ENCODE results near the gene TRAPPC3L. TPM values are rescaled to one million over a fixed set of nuclear protein-coding genes. Genes with fewer than 3 reads are reported as not detected.

The TRAPPC3L gene
- total RNA-seq, 1 donor from 2014 or later = not detected

DNA sequence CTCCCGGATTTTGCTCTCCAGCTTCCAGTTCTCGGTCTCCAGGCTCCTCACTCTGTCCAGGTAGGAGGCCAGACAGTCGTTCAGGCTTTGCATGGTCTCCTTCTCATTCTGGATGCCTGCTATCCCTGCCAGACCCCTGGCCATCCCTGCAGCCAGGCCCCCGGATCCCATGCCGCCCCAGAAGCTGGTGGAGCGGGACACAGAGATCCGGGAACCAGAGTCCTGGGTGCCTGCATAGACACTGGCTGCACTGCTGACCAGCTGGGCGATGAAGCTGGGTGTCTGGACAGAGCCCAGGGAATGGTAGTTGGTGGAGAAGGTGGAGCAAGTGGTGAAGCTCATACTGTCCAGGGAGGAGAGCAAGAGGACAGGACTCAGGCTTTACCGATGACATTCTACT lies 87.2 kb downstream of the TRAPPC3L start:
- Histone ChIP-seq H3K36me3 (no peaks in the 10 kb centered on the region), H3K4me1 (peaks cover 14% of the 10 kb centered on the region), H3K27ac (replicated peaks) (no peak overlapping the region), H3K9me3 (replicated peaks) (no peaks in the 10 kb centered on the region), H3K4me3 (no peak overlapping the region), H3K27me3 (ENCODE audit: low read depth) (no peaks in the 10 kb centered on the region)
- intact Hi-C loops (cut with micrococcal nuclease) = no loop called here
- TF ChIP-seq, protein P1, sequence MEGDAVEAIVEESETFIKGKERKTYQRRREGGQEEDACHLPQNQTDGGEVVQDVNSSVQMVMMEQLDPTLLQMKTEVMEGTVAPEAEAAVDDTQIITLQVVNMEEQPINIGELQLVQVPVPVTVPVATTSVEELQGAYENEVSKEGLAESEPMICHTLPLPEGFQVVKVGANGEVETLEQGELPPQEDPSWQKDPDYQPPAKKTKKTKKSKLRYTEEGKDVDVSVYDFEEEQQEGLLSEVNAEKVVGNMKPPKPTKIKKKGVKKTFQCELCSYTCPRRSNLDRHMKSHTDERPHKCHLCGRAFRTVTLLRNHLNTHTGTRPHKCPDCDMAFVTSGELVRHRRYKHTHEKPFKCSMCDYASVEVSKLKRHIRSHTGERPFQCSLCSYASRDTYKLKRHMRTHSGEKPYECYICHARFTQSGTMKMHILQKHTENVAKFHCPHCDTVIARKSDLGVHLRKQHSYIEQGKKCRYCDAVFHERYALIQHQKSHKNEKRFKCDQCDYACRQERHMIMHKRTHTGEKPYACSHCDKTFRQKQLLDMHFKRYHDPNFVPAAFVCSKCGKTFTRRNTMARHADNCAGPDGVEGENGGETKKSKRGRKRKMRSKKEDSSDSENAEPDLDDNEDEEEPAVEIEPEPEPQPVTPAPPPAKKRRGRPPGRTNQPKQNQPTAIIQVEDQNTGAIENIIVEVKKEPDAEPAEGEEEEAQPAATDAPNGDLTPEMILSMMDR (IDR thresholded peaks at IDR 0.05; ENCODE audit: borderline replicate concordance) = no peak
- DNase-seq = no peak

DNA sequence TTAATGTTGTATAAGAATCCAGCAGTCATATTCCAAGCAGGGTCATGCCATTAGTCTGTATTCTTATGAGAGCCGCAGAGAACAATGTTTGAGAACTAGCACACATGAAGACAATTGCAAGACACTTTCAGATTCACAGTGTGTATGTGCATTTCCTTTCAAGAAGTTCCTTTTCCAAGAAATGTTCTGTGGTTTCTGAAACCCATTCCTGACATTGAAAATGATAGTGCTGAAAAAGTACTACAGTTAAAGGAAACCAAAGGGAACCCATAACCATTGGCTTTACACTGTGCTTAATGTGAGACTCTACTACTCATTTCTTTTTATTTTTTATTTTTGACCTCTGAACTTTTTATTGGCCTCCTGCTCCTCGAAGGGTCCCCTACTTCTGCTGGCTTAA lies 88.6 kb downstream of the TRAPPC3L start:
- DNase-seq = no peak
- intact Hi-C loops (cut with micrococcal nuclease) = no loop called here
- H3K4me1 ChIP-seq = peaks cover 7% of the 10 kb centered on the region
- no peaks in the 10 kb centered on the region for H3K9me3 ChIP-seq (replicated peaks)
- H3K27me3 ChIP-seq (ENCODE audit: low read depth) = no peaks in the 10 kb centered on the region
- H3K36me3 ChIP-seq = no peaks in the 10 kb centered on the region
- no peak overlapping the region for H3K4me3 ChIP-seq
- no peak overlapping the region for H3K27ac ChIP-seq (replicated peaks)
- TF ChIP-seq, protein P1 (IDR thresholded peaks at IDR 0.05; ENCODE audit: borderline replicate concordance) = no peak

DNA sequence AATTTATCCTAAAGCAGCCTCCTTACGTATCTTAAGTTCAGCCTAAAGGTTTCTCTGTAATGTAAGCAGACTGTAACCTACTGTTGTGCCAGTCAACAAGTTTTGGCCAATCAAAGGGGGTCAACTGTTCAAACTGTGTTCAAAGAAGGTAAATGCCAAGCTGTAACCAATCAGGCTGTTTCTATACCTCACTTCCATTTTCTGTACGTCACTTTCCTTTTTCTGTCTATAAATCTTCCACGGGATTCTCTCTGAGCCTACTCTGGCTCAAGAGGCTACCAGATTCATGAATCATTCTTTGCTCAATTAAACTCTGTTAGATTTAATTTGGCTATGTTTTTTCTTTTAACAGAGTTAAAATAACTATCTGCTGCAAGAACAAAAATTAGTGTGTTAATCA lies 89.4 kb downstream of the TRAPPC3L start:
- no peaks in the 10 kb centered on the region for H3K9me3 ChIP-seq (replicated peaks)
- H3K27ac ChIP-seq (replicated peaks) = no peak overlapping the region
- no peaks in the 10 kb centered on the region for H3K27me3 ChIP-seq (ENCODE audit: low read depth)
- no peaks in the 10 kb centered on the region for H3K36me3 ChIP-seq
- intact Hi-C loops (cut with micrococcal nuclease) = no loop called here
- DNase-seq = no peak
- no peaks in the 10 kb centered on the region for H3K4me1 ChIP-seq
- H3K4me3 ChIP-seq = no peak overlapping the region
- TF ChIP-seq, protein P1 (IDR thresholded peaks at IDR 0.05; ENCODE audit: borderline replicate concordance) = no peak

DNA sequence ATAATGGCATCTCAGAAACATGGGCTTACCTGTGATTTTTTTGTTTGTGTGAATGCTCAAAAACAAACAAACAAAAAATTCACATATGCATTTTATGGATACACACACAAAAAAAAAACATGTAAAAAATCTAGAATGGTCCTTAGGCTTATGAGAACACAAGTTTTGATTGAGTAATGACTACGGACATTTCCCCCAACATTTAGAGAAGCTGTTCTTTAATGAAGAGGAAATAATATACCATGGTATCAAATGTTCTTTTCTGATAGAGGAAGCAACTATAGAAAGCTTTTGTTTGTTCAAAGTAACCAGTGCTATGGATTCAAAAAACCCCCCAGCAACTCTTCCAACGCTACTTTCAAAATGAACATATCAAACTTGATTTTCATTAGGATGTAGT lies 93.0 kb downstream of the TRAPPC3L start:
- intact Hi-C loops (cut with micrococcal nuclease) = no loop called here

DNA sequence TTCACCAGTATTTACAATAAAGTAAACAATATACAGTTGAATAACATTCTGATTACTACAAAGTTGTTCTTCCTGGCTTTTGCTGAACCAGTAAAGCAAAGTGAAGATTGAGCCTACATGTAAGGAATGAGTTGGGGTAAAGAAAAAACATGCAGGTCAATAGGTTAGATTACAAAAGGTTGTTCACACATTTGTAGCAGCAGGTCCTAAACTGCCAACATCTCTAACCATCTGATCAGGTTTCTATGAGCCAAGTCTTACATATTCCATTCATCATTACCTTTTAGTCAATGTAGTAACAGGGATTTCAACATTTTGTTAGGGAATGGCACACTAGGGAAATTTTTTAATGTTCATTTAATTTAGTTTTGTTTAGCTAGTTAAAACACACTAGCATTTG lies 93.6 kb downstream of the TRAPPC3L start:
- no peaks in the 10 kb centered on the region for H3K4me1 ChIP-seq
- H3K9me3 ChIP-seq (replicated peaks) = no peaks in the 10 kb centered on the region
- H3K27me3 ChIP-seq (ENCODE audit: low read depth) = no peaks in the 10 kb centered on the region
- no peak for DNase-seq
- intact Hi-C loops (cut with micrococcal nuclease) = no loop called here
- no peaks in the 10 kb centered on the region for H3K36me3 ChIP-seq
- H3K27ac ChIP-seq (replicated peaks) = no peak overlapping the region
- H3K4me3 ChIP-seq = no peak overlapping the region
- TF ChIP-seq, protein P1 (IDR thresholded peaks at IDR 0.05; ENCODE audit: borderline replicate concordance) = no peak

More for the DNA sequence above, 93.0 kb downstream of the TRAPPC3L start:
- TF ChIP-seq, protein P1 (IDR thresholded peaks at IDR 0.05; ENCODE audit: borderline replicate concordance) = no peak
- no peak for DNase-seq
- Histone ChIP-seq H3K9me3 (replicated peaks) (no peaks in the 10 kb centered on the region), H3K4me1 (no peaks in the 10 kb centered on the region), H3K36me3 (no peaks in the 10 kb centered on the region), H3K27me3 (ENCODE audit: low read depth) (no peaks in the 10 kb centered on the region), H3K27ac (replicated peaks) (no peak overlapping the region), H3K4me3 (no peak overlapping the region)
